GM18502 (cell line): ENCODE results near the gene BAAT.
"Not testable (repeated sequence)": the region's sequence is repeated elsewhere in the genome, so short reads cannot be mapped to it uniquely, and the experiment has no call there.

Source experiments
- ATAC-seq: cut with Tn5 transposase; IDR thresholded peaks from one replicate; pipeline ENCODE4 v1.9.1; 2021; ENCODE audit warnings: mild to moderate bottlenecking; ENCODE audit not compliant: unreplicated experiment, poor library complexity

The BAAT gene

GRCh38 chr9:101366038-101366756 lies 18.6 kb downstream of the BAAT start:
- ATAC-seq = no peak

DNA sequence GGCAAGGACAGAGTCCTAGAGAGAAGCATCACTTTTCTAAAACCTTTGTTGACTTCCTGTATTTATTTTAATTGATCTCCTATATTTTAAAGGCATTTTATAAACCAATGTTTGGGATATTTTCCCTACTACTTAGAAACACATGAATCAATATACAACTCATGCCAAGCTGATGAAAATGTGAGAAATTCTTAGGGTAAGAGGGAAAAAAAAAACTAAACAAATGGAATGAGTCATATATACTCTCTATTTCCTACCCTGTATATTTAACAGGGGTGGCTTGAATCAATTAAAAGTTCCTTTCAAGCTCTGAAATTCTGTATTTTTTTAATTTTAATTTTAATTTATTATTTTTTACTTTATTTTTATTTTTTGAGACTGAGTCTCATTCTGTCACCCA lies 19.6 kb downstream of the BAAT start:
- no peak for ATAC-seq

GRCh38 chr9:101362450-101362849 lies 22.4 kb downstream of the BAAT start:
- ATAC-seq = no peak

- no peak for ATAC-seq
These were observed 24.2 kb downstream of the BAAT start for GRCh38 chr9:101360647-101361046.

DNA sequence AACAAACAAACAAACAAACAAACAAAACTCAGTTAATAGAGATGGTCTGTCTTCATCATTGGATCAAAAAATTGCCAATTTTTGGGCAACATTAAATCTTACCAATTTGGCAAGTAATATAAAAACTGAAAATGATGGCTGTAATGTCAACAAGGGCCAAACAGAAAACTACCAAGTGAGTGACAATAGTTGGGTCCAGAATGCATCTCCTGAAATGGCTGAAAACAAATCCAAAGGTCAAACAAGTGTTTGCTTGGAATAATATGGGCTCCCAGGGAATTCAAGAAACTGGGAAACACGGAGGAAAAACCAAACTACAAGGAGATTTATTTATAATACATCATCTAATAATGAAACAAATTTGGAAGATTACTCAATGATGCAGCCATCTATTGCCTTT lies 25.1 kb downstream of the BAAT start:
- no peak for ATAC-seq

GRCh38 chr9:101356619-101357018 lies 28.2 kb downstream of the BAAT start:
- no peak for ATAC-seq

DNA sequence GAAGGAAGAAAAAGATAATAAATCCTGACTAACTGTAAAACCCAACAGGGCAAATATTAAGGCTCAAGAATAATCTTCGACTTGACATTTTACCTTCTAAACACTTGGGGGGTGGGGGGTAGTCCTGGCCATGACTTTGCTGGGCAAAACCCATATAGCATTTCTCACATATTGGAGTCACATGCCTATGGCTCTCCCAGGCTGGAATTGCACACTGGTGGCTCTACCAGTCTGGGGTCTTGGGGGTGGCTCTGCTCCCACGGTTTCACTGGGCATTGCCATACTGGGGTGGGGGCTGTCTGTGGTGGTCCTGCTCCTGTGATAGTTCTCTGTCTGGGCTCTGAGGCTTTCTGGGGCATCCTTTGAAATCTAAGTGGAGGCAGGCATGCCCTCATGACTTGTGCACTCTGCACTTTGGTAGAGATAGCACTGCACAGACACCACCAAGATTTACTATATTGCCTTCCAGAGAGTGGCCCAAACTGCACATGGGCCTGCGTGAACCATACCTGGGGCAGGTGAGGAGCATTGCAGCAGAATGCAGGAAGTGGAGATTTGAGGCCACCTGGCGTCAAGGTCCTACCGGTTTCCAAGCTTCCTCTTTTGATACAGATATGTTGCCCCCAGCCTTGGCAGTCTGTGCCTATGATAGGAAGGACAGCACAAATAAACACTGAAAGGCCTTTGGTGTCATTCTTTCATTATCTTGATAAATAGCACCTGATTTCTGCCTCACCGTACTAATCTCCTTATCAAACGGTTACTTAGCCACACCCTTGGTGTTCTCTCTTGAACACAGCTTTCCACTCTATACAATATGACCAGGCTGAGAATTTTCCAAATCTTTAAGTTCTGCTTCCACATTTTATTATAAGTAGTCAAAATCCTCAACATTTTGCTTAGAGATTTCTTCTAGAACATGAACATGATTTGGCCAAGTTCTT lies 29.8 kb downstream of the BAAT start:
- ATAC-seq = no peak

- ATAC-seq = no peak
These were observed 30.6 kb downstream of the BAAT start for GRCh38 chr9:101354143-101354764.

DNA sequence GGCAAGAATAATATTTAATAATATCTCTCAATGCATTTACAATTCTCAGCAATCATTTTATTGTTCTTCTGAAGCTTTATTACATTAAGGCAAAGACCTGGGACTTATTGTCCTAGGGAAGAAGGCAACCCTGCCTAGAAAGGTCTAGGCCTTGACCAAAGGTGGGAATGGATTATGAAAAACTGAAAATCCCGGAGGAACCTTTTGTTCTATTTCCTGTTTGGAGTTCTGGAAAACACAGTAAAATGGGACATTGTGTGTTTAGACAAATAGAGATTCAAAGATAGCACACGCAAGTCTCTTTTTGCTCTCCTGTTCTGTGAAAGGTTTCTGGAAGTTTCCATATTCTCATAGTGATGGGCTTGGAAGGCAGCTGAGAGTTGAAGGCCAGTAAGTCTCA lies 31.1 kb downstream of the BAAT start:
- ATAC-seq = no peak

- no peak for ATAC-seq
These were observed 31.8 kb downstream of the BAAT start for GRCh38 chr9:101352892-101353463.

- no peak for ATAC-seq
These were observed 34.5 kb downstream of the BAAT start for GRCh38 chr9:101350285-101350684.

- no peak for ATAC-seq
These were observed 42.2 kb downstream of the BAAT start for GRCh38 chr9:101342595-101342994.

- ATAC-seq = no peak
These were observed 42.8 kb downstream of the BAAT start for GRCh38 chr9:101341958-101342357.

GRCh38 chr9:101337237-101337636 lies 47.6 kb downstream of the BAAT start:
- ATAC-seq = no peak

DNA sequence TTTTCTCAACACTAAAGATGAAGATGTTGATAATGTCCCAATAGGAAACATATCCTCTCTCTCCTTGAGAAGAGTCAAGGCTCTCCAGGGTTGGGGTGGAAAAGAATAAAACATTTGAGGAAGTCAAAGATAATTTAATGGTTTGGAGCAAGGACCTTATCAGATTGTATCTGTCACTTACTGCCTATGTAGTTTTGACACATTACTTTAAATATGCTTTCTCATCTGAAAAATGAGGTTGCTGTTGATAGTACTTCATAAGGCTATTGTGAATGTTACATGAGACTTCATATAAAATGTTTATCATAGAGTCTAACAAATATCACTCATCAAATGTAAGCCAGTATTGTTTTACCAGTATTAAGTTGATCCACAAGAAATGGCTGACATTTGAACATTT lies 48.7 kb downstream of the BAAT start:
- no peak for ATAC-seq

GRCh38 chr9:101333926-101334702 lies 50.7 kb downstream of the BAAT start:
- ATAC-seq = no peak

- ATAC-seq = no peak
These were observed 51.3 kb downstream of the BAAT start for GRCh38 chr9:101333490-101333889.

- ATAC-seq = no peak
These were observed 52.4 kb downstream of the BAAT start for GRCh38 chr9:101332362-101332761.

DNA sequence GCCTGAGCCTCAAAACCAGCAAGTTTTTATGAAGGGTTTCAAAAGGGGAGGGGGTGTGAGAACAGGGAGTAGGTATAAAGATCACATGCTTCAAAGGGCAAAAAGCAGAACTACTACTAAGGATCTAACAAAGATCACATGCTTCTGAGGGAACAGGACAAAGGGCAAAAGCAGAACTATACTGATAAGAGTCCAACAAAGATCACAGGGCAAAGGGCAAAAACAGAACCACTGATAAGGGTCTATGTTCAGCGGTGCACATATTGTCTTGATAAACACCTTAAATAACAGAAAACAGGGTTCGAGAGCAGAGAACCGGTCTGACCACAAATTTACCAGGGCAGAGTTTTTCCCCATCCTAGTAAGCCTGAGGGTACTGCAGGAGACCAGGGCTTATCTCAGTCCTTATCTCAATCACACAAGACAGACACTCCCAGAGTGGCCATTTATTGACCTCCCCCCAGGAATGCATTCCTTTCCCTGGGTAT lies 57.3 kb downstream of the BAAT start:
- not testable (repeated sequence) for ATAC-seq

DNA sequence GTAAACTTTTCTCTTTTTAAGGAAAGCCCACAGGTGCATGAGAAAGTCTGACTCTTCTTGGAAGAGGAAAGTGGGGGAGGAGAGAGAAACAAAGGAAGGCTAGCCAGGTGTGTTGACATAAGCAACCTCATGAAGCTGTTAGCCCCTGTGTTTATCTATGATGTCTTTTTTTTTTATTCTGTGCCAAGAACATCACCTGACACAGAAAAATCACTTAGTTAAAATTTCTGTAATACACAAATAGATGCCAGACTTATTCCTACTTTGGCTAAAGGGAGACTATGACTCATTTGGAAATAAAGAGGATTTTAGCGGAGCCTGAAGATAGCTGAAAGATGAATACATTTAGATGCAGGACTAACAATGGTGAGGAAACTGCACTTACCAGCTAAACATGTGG lies 58.3 kb downstream of the BAAT start:
- ATAC-seq = no peak
